ENCODE results near the gene SGCG.

SGCG gene

DNA sequence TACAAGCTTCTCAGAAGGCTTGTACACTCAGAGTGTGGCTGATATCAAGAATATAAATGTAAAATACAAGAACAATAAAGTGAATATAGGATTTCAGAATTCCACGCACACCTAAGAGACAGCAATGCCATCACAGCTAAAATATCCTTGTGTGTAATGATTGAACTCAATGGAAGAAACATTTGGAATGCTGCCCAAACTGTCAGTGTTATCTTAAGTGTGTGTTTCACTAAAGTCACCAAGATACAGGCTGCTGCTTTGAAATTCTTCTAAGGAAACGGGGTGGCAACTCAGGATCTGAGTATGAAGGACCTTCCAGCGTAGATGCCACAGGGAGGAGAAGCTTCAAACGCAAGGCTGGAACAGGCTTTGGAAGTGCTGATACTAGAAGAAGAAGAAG lies 86.8 kb downstream of the SGCG start:
- no peak overlapping the region for H3K27ac Mint-ChIP-seq

DNA sequence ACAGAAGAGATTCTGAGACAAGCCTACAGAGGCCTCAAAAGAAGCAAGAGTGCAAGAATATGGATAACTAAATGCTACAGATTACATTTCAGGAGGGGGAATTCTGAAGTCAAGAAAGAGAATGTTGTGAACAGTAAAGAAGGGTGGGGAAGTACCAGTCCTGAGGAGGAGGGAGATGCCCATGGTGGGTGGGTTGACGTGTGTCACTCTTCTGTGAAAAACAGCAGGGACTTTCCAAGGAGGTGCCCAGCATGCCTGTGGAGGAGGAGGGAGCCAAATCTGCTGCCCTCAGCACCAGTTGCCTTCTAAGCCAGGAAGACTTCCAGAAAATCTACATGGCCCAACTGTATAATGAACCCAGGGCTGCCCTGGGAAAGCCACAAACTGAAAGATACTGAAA lies 87.7 kb downstream of the SGCG start:
- TF ChIP-seq, protein P1, sequence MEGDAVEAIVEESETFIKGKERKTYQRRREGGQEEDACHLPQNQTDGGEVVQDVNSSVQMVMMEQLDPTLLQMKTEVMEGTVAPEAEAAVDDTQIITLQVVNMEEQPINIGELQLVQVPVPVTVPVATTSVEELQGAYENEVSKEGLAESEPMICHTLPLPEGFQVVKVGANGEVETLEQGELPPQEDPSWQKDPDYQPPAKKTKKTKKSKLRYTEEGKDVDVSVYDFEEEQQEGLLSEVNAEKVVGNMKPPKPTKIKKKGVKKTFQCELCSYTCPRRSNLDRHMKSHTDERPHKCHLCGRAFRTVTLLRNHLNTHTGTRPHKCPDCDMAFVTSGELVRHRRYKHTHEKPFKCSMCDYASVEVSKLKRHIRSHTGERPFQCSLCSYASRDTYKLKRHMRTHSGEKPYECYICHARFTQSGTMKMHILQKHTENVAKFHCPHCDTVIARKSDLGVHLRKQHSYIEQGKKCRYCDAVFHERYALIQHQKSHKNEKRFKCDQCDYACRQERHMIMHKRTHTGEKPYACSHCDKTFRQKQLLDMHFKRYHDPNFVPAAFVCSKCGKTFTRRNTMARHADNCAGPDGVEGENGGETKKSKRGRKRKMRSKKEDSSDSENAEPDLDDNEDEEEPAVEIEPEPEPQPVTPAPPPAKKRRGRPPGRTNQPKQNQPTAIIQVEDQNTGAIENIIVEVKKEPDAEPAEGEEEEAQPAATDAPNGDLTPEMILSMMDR (IDR thresholded peaks at IDR 0.05; ENCODE audit: unreplicated experiment in 3 of 3): no peak
- H3K27me3 Mint-ChIP-seq (ENCODE audit: low read depth): no peaks in the 10 kb centered on the region

More for the DNA sequence above, 86.8 kb downstream of the SGCG start:
- peaks cover 11% of the 10 kb centered on the region for H3K9me3 Mint-ChIP-seq
- H3K4me1 Mint-ChIP-seq: peaks cover 5% of the 10 kb centered on the region
- TF ChIP-seq, protein P1 (IDR thresholded peaks at IDR 0.05; ENCODE audit: unreplicated experiment in 3 of 3): no peak
- H3K36me3 Mint-ChIP-seq (ENCODE audit: low read depth): peaks cover 4% of the 10 kb centered on the region
- H3K4me3 Mint-ChIP-seq: no peak overlapping the region
- no peaks in the 10 kb centered on the region for H3K27me3 Mint-ChIP-seq (ENCODE audit: low read depth)

DNA sequence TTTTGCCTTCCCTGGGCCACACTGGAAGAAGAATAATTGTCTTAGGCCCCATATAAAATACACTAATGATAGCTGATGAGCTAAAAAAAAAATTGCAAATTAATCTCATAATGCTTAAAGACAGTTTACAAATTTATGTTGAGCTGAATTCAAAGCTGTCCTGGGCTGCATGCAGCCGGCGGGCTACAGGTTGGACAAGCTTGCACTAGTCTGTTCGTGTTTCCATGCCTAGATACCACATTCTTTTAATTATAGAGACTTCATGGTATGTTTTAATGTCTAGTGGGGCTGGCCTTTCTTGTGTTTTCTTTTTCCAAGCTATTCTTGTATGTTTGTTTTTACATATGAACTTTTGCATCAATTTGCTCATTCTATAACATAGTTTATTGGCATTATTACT lies 90.6 kb downstream of the SGCG start:
- H3K9me3 Mint-ChIP-seq: no peaks in the 10 kb centered on the region
- no peak overlapping the region for H3K27ac Mint-ChIP-seq
- no peaks in the 10 kb centered on the region for H3K27me3 Mint-ChIP-seq (ENCODE audit: low read depth)
- no peaks in the 10 kb centered on the region for H3K36me3 Mint-ChIP-seq (ENCODE audit: low read depth)
- no peak overlapping the region for H3K4me3 Mint-ChIP-seq
- TF ChIP-seq, protein P1 (IDR thresholded peaks at IDR 0.05; ENCODE audit: unreplicated experiment in 3 of 3): no peak
- peaks cover 5% of the 10 kb centered on the region for H3K4me1 Mint-ChIP-seq

More for the DNA sequence above, 87.7 kb downstream of the SGCG start:
- H3K9me3 Mint-ChIP-seq: peaks cover 6% of the 10 kb centered on the region
- H3K27ac Mint-ChIP-seq: no peak overlapping the region
- no peaks in the 10 kb centered on the region for H3K36me3 Mint-ChIP-seq (ENCODE audit: low read depth)
- H3K4me1 Mint-ChIP-seq: peaks cover 5% of the 10 kb centered on the region
- no peak overlapping the region for H3K4me3 Mint-ChIP-seq

DNA sequence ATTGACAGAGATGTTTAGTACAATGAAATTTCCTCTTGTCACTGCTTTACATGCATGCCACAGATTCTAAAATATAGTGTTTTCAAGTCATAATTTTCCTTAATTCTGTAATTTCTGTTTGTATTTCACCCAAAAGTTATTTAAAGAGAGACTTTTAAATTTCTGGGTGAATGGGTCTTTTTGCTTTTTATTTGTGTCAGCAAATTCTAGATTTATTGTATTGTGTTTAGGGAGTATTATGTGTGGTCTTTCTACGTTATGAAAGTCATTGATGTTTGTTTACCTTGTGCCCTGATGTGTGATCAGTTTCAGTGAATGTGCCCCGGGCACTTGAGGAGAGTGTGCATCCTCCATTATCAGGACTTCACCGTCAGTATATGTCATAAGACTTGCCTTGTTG lies 92.7 kb downstream of the SGCG start:
- TF ChIP-seq, protein P1 (IDR thresholded peaks at IDR 0.05; ENCODE audit: unreplicated experiment in 3 of 3): no peak
- Mint-ChIP-seq H3K4me1 (no peaks in the 10 kb centered on the region), H3K27me3 (ENCODE audit: low read depth) (no peaks in the 10 kb centered on the region), H3K27ac (no peak overlapping the region), H3K4me3 (no peak overlapping the region), H3K9me3 (no peaks in the 10 kb centered on the region), H3K36me3 (ENCODE audit: low read depth) (no peaks in the 10 kb centered on the region)

DNA sequence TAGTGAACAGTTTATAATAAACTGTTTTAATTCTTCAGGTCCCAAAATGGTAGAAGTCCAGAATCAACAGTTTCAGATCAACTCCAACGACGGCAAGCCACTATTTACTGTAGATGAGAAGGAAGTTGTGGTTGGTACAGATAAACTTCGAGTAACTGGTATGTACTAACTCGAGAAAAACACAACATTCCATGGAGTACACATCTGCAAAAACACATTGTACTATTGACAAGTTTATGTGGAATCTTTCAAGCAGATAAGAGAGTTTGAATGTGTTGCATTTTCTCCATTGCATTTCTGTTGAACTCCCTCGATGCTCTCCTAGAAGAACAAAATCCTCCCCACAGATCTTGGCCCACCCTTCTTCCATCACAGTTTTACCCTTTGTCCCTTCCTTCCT lies 98.5 kb downstream of the SGCG start:
- peaks cover 9% of the 10 kb centered on the region for H3K36me3 Mint-ChIP-seq (ENCODE audit: low read depth)
- no peak overlapping the region for H3K27ac Mint-ChIP-seq
- H3K4me1 Mint-ChIP-seq: no peaks in the 10 kb centered on the region
- H3K9me3 Mint-ChIP-seq: peaks cover 6% of the 10 kb centered on the region
- no peaks in the 10 kb centered on the region for H3K27me3 Mint-ChIP-seq (ENCODE audit: low read depth)
- no peak overlapping the region for H3K4me3 Mint-ChIP-seq
- TF ChIP-seq, protein P1 (IDR thresholded peaks at IDR 0.05; ENCODE audit: unreplicated experiment in 3 of 3): no peak

DNA sequence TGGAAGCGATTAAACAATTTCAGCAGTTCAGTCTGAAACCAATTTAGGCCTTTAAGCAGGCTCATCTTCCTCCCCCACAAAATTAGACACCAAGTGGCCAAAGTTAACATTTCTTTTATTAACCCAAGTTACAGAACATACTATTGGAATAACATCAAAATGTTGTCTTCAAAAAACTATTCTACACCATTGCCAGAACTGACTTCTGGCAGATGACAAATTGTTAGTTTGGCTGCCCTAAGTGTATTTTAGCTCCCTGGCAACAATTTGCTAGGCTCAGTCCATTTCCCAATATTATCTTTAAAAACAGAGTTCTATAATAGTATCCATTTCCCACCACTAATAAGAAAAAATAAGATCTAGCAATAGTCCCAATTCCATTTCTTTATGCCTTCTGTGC lies 107.8 kb downstream of the SGCG start:
- TF ChIP-seq, protein P1 (IDR thresholded peaks at IDR 0.05; ENCODE audit: unreplicated experiment in 3 of 3): no peak
- peaks cover 20% of the 10 kb centered on the region for H3K4me1 Mint-ChIP-seq

More for the DNA sequence above, 107.8 kb downstream of the SGCG start:
- H3K9me3 Mint-ChIP-seq: peaks cover 9% of the 10 kb centered on the region
- no peak overlapping the region for H3K4me3 Mint-ChIP-seq
- H3K27ac Mint-ChIP-seq: peak overlapping the region in 2 of 3 experiments; percentile 33 to 42
- H3K36me3 Mint-ChIP-seq (ENCODE audit: low read depth): no peaks in the 10 kb centered on the region
- H3K27me3 Mint-ChIP-seq (ENCODE audit: low read depth): no peaks in the 10 kb centered on the region

Measured in nephron (organoid).